ENCODE measurements around the gene KRT27. TPM values are rescaled to one million over a fixed set of nuclear protein-coding genes. Genes with fewer than 3 reads are reported as not detected.

The KRT27 gene
- polyA plus RNA-seq, 1 experiment = not detected

DNA sequence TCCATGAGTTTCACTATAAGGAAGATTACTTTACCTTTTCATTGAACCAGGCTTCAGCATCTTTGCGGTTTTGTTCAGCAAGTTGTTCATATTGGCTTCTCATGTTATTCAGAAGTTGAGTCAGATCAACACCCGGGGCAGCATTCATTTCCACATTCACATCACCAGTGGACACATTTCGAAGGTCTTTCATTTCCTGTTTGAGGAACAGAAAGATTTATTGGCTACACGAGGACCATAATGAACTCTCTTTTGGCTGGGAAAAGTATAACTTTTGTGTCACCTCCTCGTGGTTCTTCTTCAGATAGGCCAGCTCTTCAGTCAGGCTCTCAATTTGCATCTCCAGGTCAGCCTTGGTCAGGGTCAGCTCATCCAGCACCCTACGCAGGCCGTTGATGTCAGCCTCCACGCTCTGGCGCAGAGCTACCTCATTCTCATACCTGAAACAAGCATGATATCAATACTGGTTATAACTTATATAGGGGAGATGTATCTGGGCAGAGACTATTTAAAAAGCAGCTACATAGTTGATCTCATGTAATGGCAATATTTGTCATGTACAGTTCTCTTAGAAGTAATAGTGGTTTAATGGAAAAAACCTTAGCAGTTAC, 38.0 kb upstream of the KRT27 start:
- ChIA-PET POLR2A (interaction anchor here (0.6 to 1.0 kb wide), 2 partner anchors 14 to 868 kb away, joined by 3 read pairs; no protein-coding TSS in a partner anchor), CTCF (interaction anchor here (1.0 to 2.4 kb wide), 6 partner anchors 17 to 847 kb away, joined by 3 to 18 read pairs (median 7); no protein-coding TSS in a partner anchor)
- no peak for DNase-seq (ENCODE audit: low read depth, low spot score)

GRCh38 chr17:40819528-40820125, 37.3 kb upstream of the KRT27 start:
- peak overlapping the region; percentile 59 for H3K27ac ChIP-seq (ENCODE audit: low read depth, low read length)
- peak overlapping the region; percentile 73 for H3K4me3 ChIP-seq (ENCODE audit: low read depth, low read length)
- CTCF ChIA-PET = interaction anchor here (1.0 to 2.4 kb wide), 7 partner anchors 16 to 848 kb away, joined by 3 to 18 read pairs (median 7); no protein-coding TSS in a partner anchor
- POLR2A ChIA-PET = interaction anchor here (0.6 to 1.4 kb wide), 5 partner anchors 14 to 869 kb away, joined by 3 to 10 read pairs (median 3); partner anchors contain the start of genes EIF1 and SMARCE1
- no peak for TF ChIP-seq CTCF (IDR thresholded peaks at IDR 0.05; ENCODE audit: low read depth, low read length)
- H3K9me3 ChIP-seq (ENCODE audit: control insufficient read depth, insufficient read depth, low read length) = no peaks in the 10 kb centered on the region
- no peaks in the 10 kb centered on the region for H3K27me3 ChIP-seq (ENCODE audit: control insufficient read depth, insufficient read depth, low read length)
- no peak for DNase-seq (ENCODE audit: low read depth, low spot score)

More for the DNA sequence above, 38.0 kb upstream of the KRT27 start:
- Histone ChIP-seq H3K27ac (ENCODE audit: low read depth, low read length) (no peak overlapping the region), H3K4me3 (ENCODE audit: low read depth, low read length) (no peak overlapping the region), H3K9me3 (ENCODE audit: control insufficient read depth, insufficient read depth, low read length) (no peaks in the 10 kb centered on the region), H3K27me3 (ENCODE audit: control insufficient read depth, insufficient read depth, low read length) (no peaks in the 10 kb centered on the region)
- TF ChIP-seq CTCF (IDR thresholded peaks at IDR 0.05; ENCODE audit: low read depth, low read length) = no peak

- POLR2A ChIA-PET = interaction anchor here (0.6 to 1.4 kb wide), 10 partner anchors 9 to 870 kb away, joined by 3 to 10 read pairs (median 4); partner anchors contain the start of genes EIF1 and SMARCE1
- TF ChIP-seq CTCF (IDR thresholded peaks at IDR 0.05; ENCODE audit: low read depth, low read length) = no peak
- CTCF ChIA-PET = interaction anchor here (0.6 to 2.4 kb wide), 9 partner anchors 504 to 848 kb away, joined by 3 to 18 read pairs (median 5); no protein-coding TSS in a partner anchor
- H3K9me3 ChIP-seq (ENCODE audit: control insufficient read depth, insufficient read depth, low read length) = no peaks in the 10 kb centered on the region
- H3K27ac ChIP-seq (ENCODE audit: low read depth, low read length) = peak overlapping the region; percentile 80
- DNase-seq (ENCODE audit: low read depth, low spot score) = peak; percentile 30
- no peaks in the 10 kb centered on the region for H3K27me3 ChIP-seq (ENCODE audit: control insufficient read depth, insufficient read depth, low read length)
- H3K4me3 ChIP-seq (ENCODE audit: low read depth, low read length) = peak overlapping the region; percentile 73
Measured at GRCh38 chr17:40818733-40819527, 36.6 kb upstream of the KRT27 start.

DNA sequence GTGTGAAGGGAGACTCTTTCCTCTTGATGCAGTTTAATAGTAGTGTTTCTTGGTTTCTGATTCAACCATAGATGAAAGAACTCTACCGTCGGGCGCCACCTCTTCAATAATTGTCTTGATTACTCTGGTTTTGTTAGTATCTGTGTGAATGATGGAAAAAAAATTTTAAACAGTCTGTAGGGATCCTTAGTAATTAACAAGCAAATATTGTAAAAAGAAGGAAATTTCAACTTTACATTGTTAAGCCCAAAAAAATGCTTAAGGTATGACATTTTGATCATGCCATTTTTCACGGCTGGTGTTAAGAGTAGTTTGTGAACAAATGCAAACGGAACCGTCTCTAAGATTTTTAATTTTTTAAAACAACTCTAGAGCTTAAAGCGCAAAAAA, 36.0 kb upstream of the KRT27 start:
- H3K27ac ChIP-seq (ENCODE audit: low read depth, low read length) = peak overlapping the region; percentile 80
- H3K4me3 ChIP-seq (ENCODE audit: low read depth, low read length) = peak overlapping the region; percentile 64
- ChIA-PET CTCF (interaction anchor here (0.6 to 2.4 kb wide), 8 partner anchors 504 to 849 kb away, joined by 3 to 18 read pairs (median 4); no protein-coding TSS in a partner anchor), POLR2A (interaction anchor here (0.6 to 1.4 kb wide), 9 partner anchors 9 to 870 kb away, joined by 3 to 10 read pairs (median 4); partner anchors contain the start of genes EIF1 and SMARCE1)
- H3K27me3 ChIP-seq (ENCODE audit: control insufficient read depth, insufficient read depth, low read length) = no peaks in the 10 kb centered on the region
- no peak for TF ChIP-seq CTCF (IDR thresholded peaks at IDR 0.05; ENCODE audit: low read depth, low read length)
- no peak for DNase-seq (ENCODE audit: low read depth, low spot score)
- no peaks in the 10 kb centered on the region for H3K9me3 ChIP-seq (ENCODE audit: control insufficient read depth, insufficient read depth, low read length)

Measured in AG04450 (cell line).